ENCODE data around the gene AAMP.

GRCh38 chr2:218249691-218250090 is 20.2 kb downstream of the AAMP start:
- TF ChIP-seq, protein P1, sequence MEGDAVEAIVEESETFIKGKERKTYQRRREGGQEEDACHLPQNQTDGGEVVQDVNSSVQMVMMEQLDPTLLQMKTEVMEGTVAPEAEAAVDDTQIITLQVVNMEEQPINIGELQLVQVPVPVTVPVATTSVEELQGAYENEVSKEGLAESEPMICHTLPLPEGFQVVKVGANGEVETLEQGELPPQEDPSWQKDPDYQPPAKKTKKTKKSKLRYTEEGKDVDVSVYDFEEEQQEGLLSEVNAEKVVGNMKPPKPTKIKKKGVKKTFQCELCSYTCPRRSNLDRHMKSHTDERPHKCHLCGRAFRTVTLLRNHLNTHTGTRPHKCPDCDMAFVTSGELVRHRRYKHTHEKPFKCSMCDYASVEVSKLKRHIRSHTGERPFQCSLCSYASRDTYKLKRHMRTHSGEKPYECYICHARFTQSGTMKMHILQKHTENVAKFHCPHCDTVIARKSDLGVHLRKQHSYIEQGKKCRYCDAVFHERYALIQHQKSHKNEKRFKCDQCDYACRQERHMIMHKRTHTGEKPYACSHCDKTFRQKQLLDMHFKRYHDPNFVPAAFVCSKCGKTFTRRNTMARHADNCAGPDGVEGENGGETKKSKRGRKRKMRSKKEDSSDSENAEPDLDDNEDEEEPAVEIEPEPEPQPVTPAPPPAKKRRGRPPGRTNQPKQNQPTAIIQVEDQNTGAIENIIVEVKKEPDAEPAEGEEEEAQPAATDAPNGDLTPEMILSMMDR (IDR thresholded peaks at IDR 0.05) = no peak
- TF ChIP-seq POLR2AphosphoS5 (IDR thresholded peaks at IDR 0.05; ENCODE audit: insufficient read depth in 1 of 2, low read depth in 1 of 2) = no peak
